ENCODE results near the gene MXD4. TPM values are rescaled to one million over a fixed set of nuclear protein-coding genes. Genes with fewer than 3 reads are reported as not detected.
"Not testable (repeated sequence)": the region's sequence is repeated elsewhere in the genome, so short reads cannot be mapped to it uniquely, and the experiment has no call there.

The MXD4 gene
- polyA plus RNA-seq, 1 donor (not counting 4 experiments of a cell fraction or from before 2014, with no cell fraction given): 26.0 TPM

DNA sequence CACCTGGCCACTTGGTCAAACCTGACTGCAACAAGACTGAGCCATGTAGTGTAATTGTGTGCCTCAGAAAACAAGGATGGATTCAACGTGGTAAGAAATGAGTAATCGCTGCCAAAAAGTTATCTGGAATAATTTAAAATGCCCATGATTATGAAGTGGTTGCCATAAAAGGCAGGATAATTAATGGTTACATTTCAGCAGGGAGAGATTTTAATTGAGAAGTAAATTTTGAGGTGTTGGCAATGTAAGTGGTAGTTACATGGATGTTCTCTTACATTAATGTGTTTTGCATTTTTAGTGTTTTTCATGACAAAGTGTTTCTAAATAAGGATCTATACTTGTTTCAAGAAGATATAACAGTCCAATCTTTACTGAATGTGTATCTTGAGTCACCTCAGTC is 35.6 kb downstream of the MXD4 start:
- Histone ChIP-seq H3K79me2 (ENCODE audit: control insufficient read depth, insufficient read depth, low read length) (no peaks in the 10 kb centered on the region), H3K27me3 (ENCODE audit: control insufficient read depth, extremely low read depth, insufficient read depth, low read length) (no peaks in the 10 kb centered on the region), H4K20me1 (ENCODE audit: control insufficient read depth, extremely low read depth, insufficient read depth, low read length) (no peaks in the 10 kb centered on the region), H3K9me1 (ENCODE audit: control insufficient read depth, extremely low read depth, insufficient read depth, low read length) (no peaks in the 10 kb centered on the region), H3K4me2 (ENCODE audit: control insufficient read depth, extremely low read depth, insufficient read depth, low read depth, low read length) (no peak overlapping the region), H3K4me1 (ENCODE audit: control insufficient read depth, extremely low read depth, insufficient read depth, low read length) (no peaks in the 10 kb centered on the region), H3K9me3 (ENCODE audit: control insufficient read depth, low read depth, low read length) (no peaks in the 10 kb centered on the region), H3K36me3 (ENCODE audit: control insufficient read depth in 2 of 2, extremely low read depth in 1 of 2, insufficient read depth in 2 of 2, low read length in 2 of 2) (peaks cover 0 to 5% of the 10 kb centered on the region in 2 experiments), H3K27ac (ENCODE audit: control insufficient read depth, insufficient read depth, low read length) (no peak overlapping the region), H3K9ac (ENCODE audit: control insufficient read depth, extremely low read depth, insufficient read depth, low read length) (no peak overlapping the region), H3K4me3 (ENCODE audit: control insufficient read depth in 2 of 3, extremely low read depth in 1 of 3, insufficient read depth in 2 of 3, low read depth in 1 of 3, low read length in 3 of 3) (no peak overlapping the region), H2AFZ (ENCODE audit: control insufficient read depth, low read length) (no peak overlapping the region)
- no peak for FAIRE-seq
- no peak for TF ChIP-seq EZH2 (IDR thresholded peaks at IDR 0.05; ENCODE audit: low read length)
- dilution Hi-C loops (cut with MboI; ENCODE audit: extremely low pct_ligation_motif_present, low sequenced_read_pairs): no loop called here
- DNase-seq (ENCODE audit: low read depth, low spot score): no peak

GRCh38 chr4:2222838-2223237 is 39.1 kb downstream of the MXD4 start:
- FAIRE-seq: no peak
- TF ChIP-seq, protein P1, sequence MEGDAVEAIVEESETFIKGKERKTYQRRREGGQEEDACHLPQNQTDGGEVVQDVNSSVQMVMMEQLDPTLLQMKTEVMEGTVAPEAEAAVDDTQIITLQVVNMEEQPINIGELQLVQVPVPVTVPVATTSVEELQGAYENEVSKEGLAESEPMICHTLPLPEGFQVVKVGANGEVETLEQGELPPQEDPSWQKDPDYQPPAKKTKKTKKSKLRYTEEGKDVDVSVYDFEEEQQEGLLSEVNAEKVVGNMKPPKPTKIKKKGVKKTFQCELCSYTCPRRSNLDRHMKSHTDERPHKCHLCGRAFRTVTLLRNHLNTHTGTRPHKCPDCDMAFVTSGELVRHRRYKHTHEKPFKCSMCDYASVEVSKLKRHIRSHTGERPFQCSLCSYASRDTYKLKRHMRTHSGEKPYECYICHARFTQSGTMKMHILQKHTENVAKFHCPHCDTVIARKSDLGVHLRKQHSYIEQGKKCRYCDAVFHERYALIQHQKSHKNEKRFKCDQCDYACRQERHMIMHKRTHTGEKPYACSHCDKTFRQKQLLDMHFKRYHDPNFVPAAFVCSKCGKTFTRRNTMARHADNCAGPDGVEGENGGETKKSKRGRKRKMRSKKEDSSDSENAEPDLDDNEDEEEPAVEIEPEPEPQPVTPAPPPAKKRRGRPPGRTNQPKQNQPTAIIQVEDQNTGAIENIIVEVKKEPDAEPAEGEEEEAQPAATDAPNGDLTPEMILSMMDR (optimal IDR thresholded peaks at IDR 0.05 in 1 of 3, IDR thresholded peaks at IDR 0.05 in 1 of 3, conservative IDR thresholded peaks at IDR 0.05 in 1 of 3; ENCODE audit: extremely low read depth in 1 of 3, insufficient read depth in 2 of 3, low read length in 3 of 3): no peak
- no peak for TF ChIP-seq EZH2 (IDR thresholded peaks at IDR 0.05; ENCODE audit: low read length)

DNA sequence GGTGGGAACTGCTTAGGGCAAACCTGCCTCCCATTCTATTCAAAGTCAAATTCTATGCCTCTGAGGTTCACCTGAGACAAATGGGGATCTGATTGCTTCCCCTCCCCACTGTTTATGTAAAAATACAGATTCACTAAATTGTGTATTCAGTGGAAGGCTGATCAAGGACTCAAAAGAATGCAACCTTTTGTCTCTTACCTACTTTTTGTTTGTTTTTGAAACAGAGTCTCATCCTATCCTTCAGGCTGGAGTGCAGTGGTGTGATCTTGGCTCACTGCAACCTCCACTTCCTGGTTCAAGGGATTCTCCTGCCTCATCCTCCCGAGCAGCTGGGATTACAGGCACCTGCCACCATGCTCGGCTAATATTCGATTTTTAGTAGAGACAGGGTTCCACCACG is 40.5 kb downstream of the MXD4 start:
- H3K36me3 ChIP-seq (ENCODE audit: control insufficient read depth in 2 of 2, extremely low read depth in 1 of 2, insufficient read depth in 2 of 2, low read length in 2 of 2); H3K4me2 ChIP-seq (ENCODE audit: control insufficient read depth, extremely low read depth, insufficient read depth, low read depth, low read length); H3K27me3 ChIP-seq (ENCODE audit: control insufficient read depth, extremely low read depth, insufficient read depth, low read length); H3K27ac ChIP-seq (ENCODE audit: control insufficient read depth, insufficient read depth, low read length); FAIRE-seq; H3K9ac ChIP-seq (ENCODE audit: control insufficient read depth, extremely low read depth, insufficient read depth, low read length); dilution Hi-C loops (cut with MboI; ENCODE audit: extremely low pct_ligation_motif_present, low sequenced_read_pairs); DNase-seq (ENCODE audit: low read depth, low spot score); H3K9me1 ChIP-seq (ENCODE audit: control insufficient read depth, extremely low read depth, insufficient read depth, low read length); H2AFZ ChIP-seq (ENCODE audit: control insufficient read depth, low read length); H3K9me3 ChIP-seq (ENCODE audit: control insufficient read depth, low read depth, low read length); H3K79me2 ChIP-seq (ENCODE audit: control insufficient read depth, insufficient read depth, low read length); H3K4me3 ChIP-seq (ENCODE audit: control insufficient read depth in 2 of 3, extremely low read depth in 1 of 3, insufficient read depth in 2 of 3, low read depth in 1 of 3, low read length in 3 of 3): not testable (repeated sequence)
- Histone ChIP-seq H3K4me1 (ENCODE audit: control insufficient read depth, extremely low read depth, insufficient read depth, low read length) (peaks cover 14% of the 10 kb centered on the region), H4K20me1 (ENCODE audit: control insufficient read depth, extremely low read depth, insufficient read depth, low read length) (peaks cover 26% of the 10 kb centered on the region)

More at GRCh38 chr4:2222838-2223237, 39.1 kb downstream of the MXD4 start:
- no peak overlapping the region for H3K9ac ChIP-seq (ENCODE audit: control insufficient read depth, extremely low read depth, insufficient read depth, low read length)
- no peaks in the 10 kb centered on the region for H3K79me2 ChIP-seq (ENCODE audit: control insufficient read depth, insufficient read depth, low read length)
- DNase-seq (ENCODE audit: low read depth, low spot score): no peak
- H3K4me3 ChIP-seq (ENCODE audit: control insufficient read depth in 2 of 3, extremely low read depth in 1 of 3, insufficient read depth in 2 of 3, low read depth in 1 of 3, low read length in 3 of 3): no peak overlapping the region
- peaks cover 0 to 5% of the 10 kb centered on the region in 2 experiments for H3K36me3 ChIP-seq (ENCODE audit: control insufficient read depth in 2 of 2, extremely low read depth in 1 of 2, insufficient read depth in 2 of 2, low read length in 2 of 2)
- no peaks in the 10 kb centered on the region for H3K9me3 ChIP-seq (ENCODE audit: control insufficient read depth, low read depth, low read length)
- H3K4me2 ChIP-seq (ENCODE audit: control insufficient read depth, extremely low read depth, insufficient read depth, low read depth, low read length): no peak overlapping the region
- H4K20me1 ChIP-seq (ENCODE audit: control insufficient read depth, extremely low read depth, insufficient read depth, low read length): peaks cover 12% of the 10 kb centered on the region
- H3K27ac ChIP-seq (ENCODE audit: control insufficient read depth, insufficient read depth, low read length): no peak overlapping the region
- H3K9me1 ChIP-seq (ENCODE audit: control insufficient read depth, extremely low read depth, insufficient read depth, low read length): no peaks in the 10 kb centered on the region
- dilution Hi-C loops (cut with MboI; ENCODE audit: extremely low pct_ligation_motif_present, low sequenced_read_pairs): no loop called here
- no peaks in the 10 kb centered on the region for H3K27me3 ChIP-seq (ENCODE audit: control insufficient read depth, extremely low read depth, insufficient read depth, low read length)
- peaks cover 8% of the 10 kb centered on the region for H3K4me1 ChIP-seq (ENCODE audit: control insufficient read depth, extremely low read depth, insufficient read depth, low read length)
- no peak overlapping the region for H2AFZ ChIP-seq (ENCODE audit: control insufficient read depth, low read length)

Measured in keratinocyte (primary cell).